GM19238 (cell line): ENCODE results near the gene PRRT2.
"Not testable (repeated sequence)": the region's sequence is repeated elsewhere in the genome, so short reads cannot be mapped to it uniquely, and the experiment has no call there.

ENCODE experiments used
- DNase-seq: peaks from one replicate; pipeline ENCODE4 v3.0.0; 2011; ENCODE audit warnings: low spot score; ENCODE audit not compliant: insufficient read length

PRRT2 gene

DNA sequence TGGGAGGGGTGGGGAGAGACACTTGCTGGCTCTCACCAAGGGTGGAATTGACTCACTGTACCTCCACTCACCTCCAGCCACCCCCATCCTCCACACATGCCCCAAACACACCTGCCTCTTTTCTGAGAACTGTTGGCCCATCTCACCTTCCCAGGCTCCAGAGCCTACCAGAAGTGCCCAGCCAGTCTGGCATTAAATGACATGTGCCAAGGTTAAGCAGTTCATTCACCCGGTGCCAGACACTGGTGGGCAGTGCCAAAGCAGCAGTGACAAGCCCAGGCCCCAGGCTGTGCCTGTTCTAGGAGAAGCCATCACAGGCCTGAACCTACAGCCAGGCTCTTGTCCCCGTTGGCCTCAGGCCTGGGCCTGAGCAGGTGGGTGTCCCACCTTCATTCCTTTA lies 19.5 kb downstream of the PRRT2 start:
- DNase-seq = no peak

DNA sequence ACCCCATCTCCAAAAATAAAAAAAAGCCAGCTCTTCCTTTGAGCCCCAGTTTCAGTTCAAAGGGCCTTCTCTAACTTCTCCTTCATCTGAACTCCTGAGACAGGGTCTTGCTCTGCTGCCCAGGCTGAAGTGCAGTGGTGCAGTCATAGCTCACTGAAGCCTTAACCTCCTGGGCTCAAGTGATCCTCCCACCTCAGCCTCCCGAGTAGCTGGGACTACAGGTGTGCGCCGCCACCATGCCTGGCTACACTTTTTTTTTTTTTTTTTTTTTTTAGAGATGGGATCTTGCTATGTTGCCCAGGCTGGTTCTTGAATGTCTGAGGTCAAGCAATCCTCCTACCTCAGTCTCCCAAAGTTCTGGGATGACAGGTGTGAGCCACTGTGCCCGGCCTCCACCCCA lies 21.2 kb downstream of the PRRT2 start:
- DNase-seq = not testable (repeated sequence)

DNA sequence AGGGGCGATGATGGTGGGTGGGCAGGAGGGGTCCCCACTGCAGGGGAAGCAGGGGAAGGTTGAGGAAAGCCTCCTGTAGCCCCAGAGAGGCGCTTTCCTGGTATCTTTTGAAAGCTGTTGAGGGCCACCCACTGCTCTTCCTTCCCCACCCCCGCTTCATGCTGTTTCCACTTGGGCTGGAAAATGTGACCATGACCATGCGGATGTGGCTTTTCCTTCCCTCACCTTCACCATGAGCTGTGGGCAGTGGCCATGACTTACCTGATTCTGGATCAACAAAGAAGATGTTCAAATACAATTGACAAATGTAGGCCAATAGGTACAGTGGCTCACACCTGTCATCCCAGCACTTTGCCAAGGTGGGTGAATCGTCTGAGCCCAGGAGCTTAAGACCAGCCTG lies 22.1 kb downstream of the PRRT2 start:
- DNase-seq = no peak

DNA sequence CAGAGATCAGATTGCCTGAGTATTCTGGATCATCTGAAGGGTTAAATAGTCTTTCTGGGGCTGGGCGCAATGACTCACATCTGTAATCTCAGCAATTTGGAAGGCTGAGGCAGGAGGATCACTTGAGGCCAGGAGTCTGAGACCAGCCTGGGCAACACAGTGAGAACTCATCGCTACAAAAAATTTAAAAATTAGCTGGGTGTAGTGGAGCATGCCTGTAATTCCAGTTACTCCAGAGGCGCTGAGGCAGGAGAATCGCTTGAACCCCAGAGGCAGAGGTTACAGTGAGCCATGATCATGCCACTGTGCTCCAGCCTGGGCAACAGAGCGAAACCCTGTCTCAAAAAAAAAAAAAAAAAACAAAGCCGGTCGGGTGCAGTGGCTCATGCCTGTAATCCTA lies 23.9 kb downstream of the PRRT2 start:
- no peak for DNase-seq

DNA sequence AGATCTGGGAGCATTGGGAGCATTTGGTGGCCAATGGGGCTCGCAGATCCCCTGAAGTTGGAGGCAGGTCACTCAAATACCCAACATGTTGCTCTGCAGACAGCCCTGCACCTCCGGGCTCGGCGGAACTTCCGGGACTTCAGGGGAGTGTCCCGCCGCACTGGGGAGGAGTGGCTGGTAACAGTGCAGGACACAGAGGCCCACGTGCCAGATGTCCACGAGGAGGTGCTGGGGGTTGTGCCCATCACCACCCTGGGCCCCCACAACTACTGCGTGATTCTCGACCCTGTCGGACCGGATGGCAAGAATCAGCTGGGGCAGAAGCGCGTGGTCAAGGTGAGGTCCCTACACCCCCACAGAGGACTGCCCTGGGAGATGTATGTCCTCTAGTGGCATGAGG lies 24.6 kb downstream of the PRRT2 start:
- no peak for DNase-seq

DNA sequence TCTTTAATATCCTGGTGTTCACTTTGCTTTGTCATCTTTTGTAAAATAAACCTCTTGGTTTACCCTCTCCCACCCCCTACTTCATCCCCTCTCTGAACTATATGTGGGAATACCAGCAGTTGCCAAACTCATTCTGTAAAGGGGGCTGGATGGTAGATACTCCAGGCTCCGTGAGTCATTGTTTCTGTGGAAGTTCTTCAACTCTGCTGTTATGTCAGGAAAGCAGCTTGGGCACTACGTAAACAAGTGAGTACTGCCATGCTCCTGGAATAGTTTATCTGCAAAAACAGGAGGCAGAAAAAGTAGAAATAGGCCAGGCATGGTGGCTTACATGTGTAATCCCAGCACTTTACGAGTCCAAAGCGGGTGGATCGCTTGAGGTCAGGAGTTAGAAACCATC lies 25.8 kb downstream of the PRRT2 start:
- no peak for DNase-seq

DNA sequence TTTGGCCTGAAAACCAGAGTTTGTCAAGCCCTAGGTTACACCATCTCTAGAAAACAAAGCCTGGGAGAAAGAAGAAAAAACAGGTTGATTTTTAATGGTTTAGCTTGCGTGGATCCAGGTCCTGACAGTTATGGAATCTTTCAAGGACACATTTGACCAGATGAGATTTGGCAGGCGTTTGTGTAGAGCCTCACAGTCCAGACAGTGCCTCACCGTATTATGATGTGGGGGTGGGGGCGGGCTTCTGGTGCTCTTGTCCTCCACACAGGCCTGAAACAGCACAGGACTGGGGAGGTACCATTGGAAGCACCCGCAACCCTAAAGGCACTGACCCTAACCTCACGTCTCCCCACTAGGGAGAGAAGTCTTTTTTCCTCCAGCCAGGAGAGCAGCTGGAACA lies 27.8 kb downstream of the PRRT2 start:
- no peak for DNase-seq

DNA sequence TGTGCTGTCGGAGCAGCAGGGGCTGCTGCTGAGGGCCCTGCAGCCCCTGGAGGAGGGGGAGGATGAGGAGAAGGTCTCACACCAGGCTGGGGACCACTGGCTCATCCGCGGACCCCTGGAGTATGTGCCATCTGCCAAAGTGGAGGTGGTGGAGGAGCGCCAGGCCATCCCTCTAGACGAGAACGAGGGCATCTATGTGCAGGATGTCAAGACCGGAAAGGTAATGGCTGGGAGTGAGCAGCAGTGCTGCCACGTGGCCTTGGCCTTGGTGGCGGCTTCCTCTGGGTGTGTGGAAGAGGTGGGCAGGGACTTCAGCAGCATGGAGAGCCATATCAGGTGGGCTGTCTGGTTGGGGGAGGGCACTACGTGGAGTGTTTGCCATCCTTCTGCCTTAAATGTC lies 28.2 kb downstream of the PRRT2 start:
- no peak for DNase-seq

DNA sequence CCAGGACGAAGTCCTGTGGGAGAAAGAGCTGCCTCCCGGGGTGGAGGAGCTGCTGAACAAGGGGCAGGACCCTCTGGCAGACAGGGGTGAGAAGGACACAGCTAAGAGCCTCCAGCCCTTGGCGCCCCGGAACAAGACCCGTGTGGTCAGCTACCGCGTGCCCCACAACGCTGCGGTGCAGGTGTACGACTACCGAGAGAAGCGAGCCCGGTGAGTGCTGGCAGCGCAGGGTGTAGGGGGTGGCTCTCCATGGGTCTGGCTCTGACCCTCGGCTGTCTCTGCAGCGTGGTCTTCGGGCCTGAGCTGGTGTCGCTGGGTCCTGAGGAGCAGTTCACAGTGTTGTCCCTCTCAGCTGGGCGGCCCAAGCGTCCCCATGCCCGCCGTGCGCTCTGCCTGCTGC lies 29.6 kb downstream of the PRRT2 start:
- no peak for DNase-seq

DNA sequence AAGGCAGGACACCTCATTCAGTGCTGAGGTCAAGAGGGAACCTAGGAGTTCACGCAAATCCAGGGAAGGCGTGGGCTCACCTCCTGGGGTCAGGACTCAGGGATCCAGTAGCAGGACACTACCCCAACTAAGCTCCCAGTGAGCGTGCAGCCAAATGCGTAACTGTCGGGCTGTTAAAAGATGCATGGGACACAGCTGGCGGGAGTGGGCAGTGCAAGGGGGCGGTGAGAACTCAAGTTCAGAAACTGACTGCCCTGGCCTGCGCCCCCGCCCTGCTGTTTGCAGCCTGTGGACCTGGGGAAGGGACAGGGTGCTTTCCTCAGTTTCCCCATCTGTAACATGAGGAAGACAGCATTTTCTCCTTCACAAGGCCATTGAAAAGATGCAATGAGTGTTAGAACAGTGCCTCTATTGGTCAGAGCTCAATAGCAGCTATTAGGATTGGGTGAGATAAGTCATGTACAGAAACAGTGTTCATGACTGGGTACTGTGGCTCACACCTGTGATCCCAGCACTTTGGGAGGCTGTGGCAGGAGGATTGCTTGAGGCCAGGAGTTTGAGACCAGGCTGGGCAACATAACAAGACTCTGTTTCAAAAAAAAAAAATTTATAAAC lies 30.8 kb downstream of the PRRT2 start:
- no peak for DNase-seq

DNA sequence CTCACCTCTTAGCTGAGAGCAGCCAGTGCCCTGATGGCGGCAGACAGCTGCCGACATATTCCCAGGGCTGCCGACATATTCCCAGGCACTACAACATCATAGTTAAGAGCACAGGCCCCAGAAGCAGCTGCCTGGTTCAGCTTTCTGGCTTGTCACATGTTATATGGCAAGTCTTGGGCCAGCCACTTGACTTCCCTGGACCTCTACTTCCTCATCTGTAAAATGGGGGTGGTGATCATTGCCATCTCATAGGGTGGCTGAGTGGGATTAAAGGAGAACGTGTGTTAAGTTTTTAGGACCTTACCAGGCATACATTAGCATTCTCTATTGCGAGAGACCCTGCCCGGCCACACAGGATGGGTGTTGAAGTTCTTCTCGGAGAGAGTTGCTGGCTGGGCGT lies 31.9 kb downstream of the PRRT2 start:
- no peak for DNase-seq

DNA sequence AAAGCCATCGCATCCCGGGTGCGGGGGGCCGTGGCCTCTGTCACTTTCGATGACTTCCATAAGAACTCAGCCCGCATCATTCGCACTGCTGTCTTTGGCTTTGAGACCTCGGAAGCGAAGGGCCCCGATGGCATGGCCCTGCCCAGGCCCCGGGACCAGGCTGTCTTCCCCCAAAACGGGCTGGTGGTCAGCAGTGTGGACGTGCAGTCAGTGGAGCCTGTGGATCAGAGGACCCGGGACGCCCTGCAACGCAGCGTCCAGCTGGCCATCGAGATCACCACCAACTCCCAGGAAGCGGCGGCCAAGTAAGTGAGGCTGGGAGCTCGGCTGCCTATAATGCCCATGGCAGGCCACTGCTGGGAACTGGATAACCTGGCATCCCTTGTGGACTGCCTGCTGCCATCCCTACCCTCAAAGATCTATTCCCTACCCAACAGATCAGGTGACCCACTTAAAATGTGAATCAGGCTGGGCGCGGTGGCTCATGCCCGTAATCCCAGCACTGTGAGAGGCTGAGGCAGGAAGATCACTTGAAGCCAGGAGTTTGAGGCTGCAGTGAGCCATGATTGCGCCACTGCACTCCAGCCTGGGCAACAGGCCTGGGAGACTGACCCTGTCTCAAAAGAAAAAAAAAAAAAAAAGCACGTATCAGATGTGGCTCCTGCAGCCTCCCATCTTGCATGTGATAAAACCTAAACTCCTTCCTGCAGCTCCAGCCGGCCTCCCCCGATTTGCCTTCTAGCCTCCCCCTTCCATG lies 32.8 kb downstream of the PRRT2 start:
- DNase-seq = no peak

DNA sequence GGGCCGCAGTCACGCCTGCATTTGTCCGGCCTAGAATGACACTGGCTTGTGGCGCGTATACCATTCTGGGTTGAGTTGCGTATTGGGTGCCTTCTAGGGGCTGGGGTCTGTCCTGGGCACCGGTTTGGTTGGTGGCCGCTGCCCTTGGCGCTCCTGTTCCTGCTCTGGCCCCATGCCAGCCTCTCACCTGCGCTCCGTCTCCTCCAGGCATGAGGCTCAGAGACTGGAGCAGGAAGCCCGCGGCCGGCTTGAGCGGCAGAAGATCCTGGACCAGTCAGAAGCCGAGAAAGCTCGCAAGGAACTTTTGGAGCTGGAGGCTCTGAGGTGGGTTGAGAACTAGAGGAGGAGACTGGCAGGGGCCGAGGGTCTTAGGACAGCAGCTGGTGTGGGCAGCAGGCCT lies 33.7 kb downstream of the PRRT2 start:
- DNase-seq = no peak

DNA sequence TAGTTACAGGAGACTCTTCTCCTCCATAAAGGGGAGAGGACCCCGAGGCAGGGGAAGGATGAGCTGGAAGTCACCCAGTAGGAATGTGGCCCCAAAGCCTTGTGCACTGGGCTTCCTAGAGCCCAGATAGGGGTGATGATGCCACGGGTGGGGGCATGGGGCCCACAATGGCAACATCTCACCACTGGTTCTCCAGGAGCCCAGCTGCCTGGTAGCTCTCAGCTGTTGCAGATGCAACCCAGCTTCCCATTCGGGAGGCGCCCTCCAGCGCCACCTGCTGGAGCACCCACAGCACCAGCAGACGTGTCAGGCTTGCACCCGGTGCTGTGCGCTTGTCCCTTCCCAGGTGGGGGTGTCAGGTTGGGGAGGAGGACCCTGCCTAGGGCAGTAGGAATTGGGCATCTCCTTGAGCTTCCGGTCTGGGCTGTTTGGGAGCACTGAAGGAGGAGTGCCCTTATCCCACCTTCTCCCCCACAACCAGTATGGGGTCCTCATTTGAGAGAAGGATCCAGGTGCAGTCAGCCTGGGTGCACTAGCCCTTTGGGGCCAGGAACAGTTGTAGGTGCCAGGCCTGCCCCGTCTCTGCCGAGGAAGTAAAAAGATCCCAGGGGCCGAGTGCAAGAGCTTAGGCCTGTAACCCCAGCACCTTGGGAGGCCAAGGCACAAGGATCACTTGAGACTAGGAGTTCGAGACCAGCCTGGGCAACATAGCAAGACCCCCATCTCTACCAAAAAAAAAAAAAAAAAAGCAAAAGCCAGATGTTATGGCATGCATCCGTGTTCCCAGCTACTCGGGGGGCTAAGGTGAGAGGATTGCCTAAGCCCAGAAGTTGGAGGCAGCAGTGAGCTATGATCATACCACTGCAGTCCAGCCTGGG lies 36.7 kb downstream of the PRRT2 start:
- DNase-seq = peak; percentile 77

DNA sequence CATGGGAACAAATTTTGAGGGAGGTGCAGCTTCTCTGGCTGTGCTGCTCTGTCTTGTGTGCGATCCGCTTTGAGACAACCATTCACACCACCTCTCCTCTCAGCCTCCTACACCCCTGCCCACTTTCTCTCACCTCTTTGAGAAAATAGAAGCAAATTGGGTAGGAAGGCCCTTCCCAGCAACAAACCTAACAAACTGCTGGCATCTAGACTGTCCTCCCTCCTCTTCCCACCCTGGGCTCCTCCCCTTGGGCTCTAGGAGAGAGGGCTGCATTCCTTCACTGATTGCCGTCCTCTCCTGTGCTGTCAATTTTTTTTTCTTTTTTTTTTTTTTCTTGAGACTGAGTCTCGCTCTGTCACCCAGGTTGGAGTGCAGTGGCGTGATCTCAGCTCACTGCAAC lies 37.5 kb downstream of the PRRT2 start:
- no peak for DNase-seq

DNA sequence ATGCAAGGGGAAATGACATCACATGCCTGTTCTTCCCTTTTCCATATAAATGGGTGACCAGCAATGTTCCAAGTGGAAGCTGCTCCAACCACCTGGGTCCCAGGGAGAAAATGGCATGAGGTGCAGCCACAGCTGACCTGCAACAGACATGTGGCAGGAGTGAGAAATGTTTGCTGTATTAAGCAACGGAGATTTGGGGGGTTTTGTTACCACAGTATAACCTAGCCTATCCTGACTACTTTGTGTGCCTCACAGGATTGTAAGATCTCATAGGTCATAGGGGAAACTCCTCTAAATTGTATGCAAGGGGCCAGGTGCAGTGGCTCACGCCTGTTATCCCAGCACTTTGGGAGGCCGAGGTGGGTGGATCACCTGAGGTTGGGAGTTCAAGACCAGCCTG lies 39.0 kb downstream of the PRRT2 start:
- no peak for DNase-seq

DNA sequence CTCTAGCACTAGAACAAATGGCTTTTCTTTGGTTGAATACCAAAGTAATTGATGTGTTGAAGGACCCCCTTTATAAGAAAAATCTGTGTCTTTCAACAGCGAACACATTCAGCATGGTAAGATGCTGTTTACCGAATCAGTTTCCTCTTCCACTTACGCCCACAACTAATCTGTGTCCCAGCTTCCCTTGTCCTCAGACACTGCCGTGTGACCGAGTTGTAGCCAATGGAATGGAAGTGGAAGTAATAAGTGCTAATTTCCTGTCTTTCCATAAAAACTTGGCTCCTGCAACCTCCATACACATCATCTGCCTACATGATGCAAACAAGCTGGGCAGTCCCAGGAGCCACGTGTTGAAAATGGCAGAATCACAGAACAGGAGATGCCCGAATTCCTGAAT lies 40.7 kb downstream of the PRRT2 start:
- DNase-seq = no peak

DNA sequence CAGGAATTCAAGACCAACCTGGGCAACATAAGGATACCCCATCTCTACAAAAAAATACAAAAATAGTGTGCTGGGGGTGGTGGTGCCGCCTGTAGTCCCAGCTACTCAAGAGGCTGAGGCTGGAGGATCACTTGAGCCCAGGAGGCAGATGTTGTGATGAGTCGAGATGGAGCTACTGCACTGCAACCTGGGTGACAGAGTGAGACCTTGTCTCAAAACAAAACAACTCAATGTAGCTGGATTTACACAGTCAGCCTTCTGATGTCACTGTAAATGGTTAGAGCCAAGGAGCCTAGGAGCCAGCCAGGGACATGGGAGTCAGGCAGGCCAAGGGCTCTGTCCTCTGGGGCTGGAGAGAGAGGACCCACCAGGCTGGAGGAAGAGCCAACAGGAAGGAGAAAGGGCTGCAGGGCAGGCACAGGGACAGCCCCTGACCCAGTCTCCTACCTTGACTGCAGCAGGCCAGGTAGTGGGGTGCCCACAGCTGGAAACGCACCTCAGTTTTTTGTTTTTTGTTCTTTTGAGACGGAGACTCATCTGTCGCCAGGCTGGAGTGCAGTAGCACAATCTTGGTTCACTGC lies 42.6 kb downstream of the PRRT2 start:
- no peak for DNase-seq

DNA sequence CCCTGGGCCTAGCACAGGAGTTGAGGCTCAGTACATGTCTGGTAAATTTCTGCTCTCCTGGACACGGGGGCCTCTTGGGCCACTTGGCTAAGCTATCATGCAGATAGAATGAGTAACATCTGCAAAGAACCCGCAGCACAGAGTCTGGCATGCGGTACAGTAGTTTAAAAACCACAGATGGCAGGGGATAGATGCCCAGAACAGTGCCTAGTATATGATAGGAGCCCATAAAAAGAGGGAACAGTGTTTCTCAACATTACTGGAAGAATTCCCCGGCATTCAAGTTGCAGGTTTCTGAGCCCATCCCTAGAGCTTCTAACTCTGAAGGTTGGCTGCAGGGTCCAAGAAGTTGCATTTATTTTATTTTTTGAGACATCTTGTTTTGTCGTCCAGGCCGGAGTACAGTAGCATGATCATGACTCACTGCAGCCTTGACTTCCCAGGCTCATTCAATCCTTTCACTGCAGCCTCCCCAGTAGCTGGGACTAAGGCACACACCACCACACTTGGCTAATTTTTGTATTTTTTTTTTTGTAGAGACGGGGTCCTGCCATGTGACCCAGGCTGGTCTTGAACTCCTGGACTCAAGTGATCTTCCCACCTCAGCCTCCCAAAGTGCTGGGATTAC lies 45.3 kb downstream of the PRRT2 start:
- DNase-seq = no peak

DNA sequence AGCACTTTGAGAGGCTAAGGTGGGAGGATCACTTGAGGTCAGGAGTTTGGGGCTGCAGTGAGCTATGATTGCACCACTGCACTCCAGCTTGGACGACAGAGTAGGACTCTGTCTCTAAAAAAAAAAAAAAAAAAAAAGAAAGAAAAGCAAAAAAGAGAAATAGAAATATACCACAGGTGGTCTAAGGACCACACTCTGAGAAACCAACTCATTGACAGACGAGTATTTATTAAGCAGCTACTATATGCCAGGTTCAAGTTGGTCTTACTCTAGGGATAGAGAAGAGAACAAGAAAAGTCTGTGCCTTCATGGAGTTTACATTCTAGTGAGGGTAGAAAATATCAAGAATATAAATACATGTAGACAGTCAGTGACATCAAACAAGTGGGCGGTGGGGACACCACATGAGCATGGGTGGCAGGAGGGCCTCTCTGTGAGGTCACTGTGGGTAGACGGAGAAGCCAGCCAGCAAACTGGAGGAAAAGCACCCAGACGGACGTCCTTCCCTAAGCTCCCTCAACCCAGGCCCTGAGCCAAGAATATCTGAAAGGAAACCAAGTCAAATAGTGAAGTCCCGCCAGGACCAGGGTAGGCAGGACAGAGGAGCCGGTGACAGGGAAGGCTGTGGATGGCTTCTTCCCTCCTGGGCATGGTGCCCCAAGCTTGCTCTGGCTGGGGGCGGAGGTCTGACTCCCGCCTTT lies 46.3 kb downstream of the PRRT2 start:
- DNase-seq = no peak

DNA sequence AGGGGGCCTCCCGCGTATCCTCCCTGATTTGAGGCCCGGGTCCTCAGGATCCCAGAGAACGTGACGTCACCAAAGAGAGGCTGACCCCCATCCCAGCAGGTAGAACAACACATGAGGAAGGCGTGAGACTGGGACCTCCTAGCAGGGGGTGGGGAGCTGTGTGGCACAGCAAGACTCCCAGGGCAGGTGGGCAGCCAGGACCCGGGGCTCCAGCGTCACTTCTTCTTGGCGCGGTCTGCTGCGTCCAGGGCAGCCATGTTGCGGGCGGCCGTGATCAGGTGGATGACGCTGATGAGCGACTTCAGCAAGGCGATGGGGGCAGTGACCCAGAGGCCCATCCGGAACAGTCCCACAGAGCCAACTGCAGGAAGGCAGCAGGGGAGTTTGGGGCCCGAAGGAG lies 47.0 kb downstream of the PRRT2 start:
- DNase-seq = no peak
